ENCODE measurements around the gene KCNJ1. TPM values are rescaled to one million over a fixed set of nuclear protein-coding genes. Genes with fewer than 3 reads are reported as not detected.

Gene KCNJ1
- total RNA-seq, 1 donor from 2014 or later, result 0.29 TPM

- DNase-seq (ENCODE audit: low read depth), result peak; percentile 20
Measured at GRCh38 chr11:128790196-128790595, 76.9 kb downstream of the KCNJ1 start.

GRCh38 chr11:128789497-128790150 lies 77.5 kb downstream of the KCNJ1 start:
- no peak for DNase-seq (ENCODE audit: low read depth)

Other genes with a start within 250 kb of the KCNJ1 start
- 0.03 and 0.21 TPM in 2 replicates for gene FLI1, start 173.2 kb downstream of the KCNJ1 start, total RNA-seq
- not detected in 2 replicates for gene KCNJ5, start 24.1 kb upstream of the KCNJ1 start, total RNA-seq
- gene TP53AIP1, start 75.6 kb upstream of the KCNJ1 start, total RNA-seq, result 0.05 TPM in 1 of 2 replicates, not detected in the other

Measured in myocyte (in vitro differentiated cells).